C4-2B (cell line): ENCODE data around the gene YWHAE.

Source experiments
- CTCF ChIP-seq: fragments of 450-650 bp; conservative IDR thresholded peaks from 2 replicates; pipeline ENCODE4 v1.5.1; 2017; ENCODE audit warnings: mild to moderate bottlenecking
- ZFX ChIP-seq: fragments of 450-650 bp; IDR thresholded peaks from 2 replicates; pipeline ENCODE4 v1.6.1; 2017

- TF ChIP-seq CTCF (no peak), ZFX (no peak)
These were observed 31.6 kb upstream of the YWHAE start for GRCh38 chr17:1431631-1432104.
